ENCODE data around the gene CITED1. TPM values are rescaled to one million over a fixed set of nuclear protein-coding genes. Genes with fewer than 3 reads are reported as not detected.

CITED1 gene
- total and polyA plus RNA-seq, 9 donors = 0.77 to 11.6 (median 1.2) TPM; not detected in 2

- Histone ChIP-seq H3K4me3 (no peak overlapping the region), H3K36me3 (no peaks in the 10 kb centered on the region), H3K27me3 (no peaks in the 10 kb centered on the region), H3K27ac (no peak overlapping the region), H3K4me1 (ENCODE audit: insufficient read depth) (no peaks in the 10 kb centered on the region), H3K9me3 (no peaks in the 10 kb centered on the region)
- 73 to 79% (median 74%) methylated on average over 7 of the region's 7 CpGs for WGBS, 3 donors
- TF ChIP-seq POLR2A (IDR thresholded peaks at IDR 0.05) (no peak), EP300 (IDR thresholded peaks at IDR 0.05) (no peak), CTCF (IDR thresholded peaks at IDR 0.05) (no peak)
- intact Hi-C loops (cut with DNase I) = no loop called here
- DNase-seq = no peak
These were observed 43.6 kb downstream of the CITED1 start for GRCh38 chrX:72262077-72262476.

GRCh38 chrX:72260448-72260847, 45.3 kb downstream of the CITED1 start:
- H3K27me3 ChIP-seq = no peaks in the 10 kb centered on the region
- no peak for DNase-seq
- H3K36me3 ChIP-seq = no peaks in the 10 kb centered on the region
- intact Hi-C loops (cut with DNase I) = no loop called here
- H3K9me3 ChIP-seq = no peaks in the 10 kb centered on the region
- H3K4me3 ChIP-seq = no peak overlapping the region
- TF ChIP-seq POLR2A (IDR thresholded peaks at IDR 0.05) (no peak), CTCF (IDR thresholded peaks at IDR 0.05) (no peak), EP300 (IDR thresholded peaks at IDR 0.05) (no peak)
- no peaks in the 10 kb centered on the region for H3K4me1 ChIP-seq (ENCODE audit: insufficient read depth)
- 92 to 97% (median 95%) methylated on average over 4 of the region's 4 CpGs for WGBS, 3 donors
- no peak overlapping the region for H3K27ac ChIP-seq

- Histone ChIP-seq H3K4me1 (ENCODE audit: insufficient read depth) (no peaks in the 10 kb centered on the region), H3K4me3 (no peak overlapping the region), H3K9me3 (no peaks in the 10 kb centered on the region), H3K36me3 (no peaks in the 10 kb centered on the region), H3K27me3 (no peaks in the 10 kb centered on the region), H3K27ac (no peak overlapping the region)
- no peak for DNase-seq
- TF ChIP-seq EP300 (IDR thresholded peaks at IDR 0.05) = no peak
- TF ChIP-seq POLR2A (IDR thresholded peaks at IDR 0.05) = no peak
- TF ChIP-seq CTCF (IDR thresholded peaks at IDR 0.05) = no peak
- intact Hi-C loops (cut with DNase I) = no loop called here
- 54 to 68% (median 60%) methylated on average over 7 of the region's 7 CpGs for WGBS, 3 donors
These were observed 47.5 kb downstream of the CITED1 start for GRCh38 chrX:72258174-72258573.

- no peaks in the 10 kb centered on the region for H3K36me3 ChIP-seq
- H3K9me3 ChIP-seq = no peaks in the 10 kb centered on the region
- no peak for DNase-seq
- no peaks in the 10 kb centered on the region for H3K27me3 ChIP-seq
- H3K4me1 ChIP-seq (ENCODE audit: insufficient read depth) = no peaks in the 10 kb centered on the region
- WGBS, 3 donors = 82 to 86% (median 84%) methylated on average over 7 of the region's 7 CpGs
- H3K27ac ChIP-seq = no peak overlapping the region
- intact Hi-C loops (cut with DNase I) = no loop called here
- TF ChIP-seq CTCF (IDR thresholded peaks at IDR 0.05) = no peak
- no peak for TF ChIP-seq POLR2A (IDR thresholded peaks at IDR 0.05)
- TF ChIP-seq EP300 (IDR thresholded peaks at IDR 0.05) = no peak
- no peak overlapping the region for H3K4me3 ChIP-seq
These were observed 49.9 kb downstream of the CITED1 start for GRCh38 chrX:72255864-72256263.

- intact Hi-C loops (cut with DNase I) = no loop called here
- no peak overlapping the region for H3K4me3 ChIP-seq
- no peaks in the 10 kb centered on the region for H3K4me1 ChIP-seq (ENCODE audit: insufficient read depth)
- no peak overlapping the region for H3K27ac ChIP-seq
- DNase-seq = no peak
- WGBS, 3 donors = 18 to 32% (median 26%) methylated on average over 24 of the region's 24 CpGs
- no peaks in the 10 kb centered on the region for H3K36me3 ChIP-seq
- TF ChIP-seq POLR2A (IDR thresholded peaks at IDR 0.05) (no peak), EP300 (IDR thresholded peaks at IDR 0.05) (no peak), CTCF (IDR thresholded peaks at IDR 0.05) (no peak)
- no peaks in the 10 kb centered on the region for H3K27me3 ChIP-seq
- no peaks in the 10 kb centered on the region for H3K9me3 ChIP-seq
These were observed 50.3 kb downstream of the CITED1 start for GRCh38 chrX:72255445-72255844.
